ENCODE data around the gene OR4K2.
"Not testable (repeated sequence)": the region's sequence is repeated elsewhere in the genome, so short reads cannot be mapped to it uniquely, and the experiment has no call there.

OR4K2 gene

GRCh38 chr14:19874842-19875241 lies at the start of gene OR4K2:
Gene OR4K2, plus strand, starts transcription at chr14:19875142. Its CDS starts 1,126 bp downstream, at chr14:19876268.
- DNase-seq: no peak

GRCh38 chr14:19827626-19828244 lies 47.2 kb upstream of the OR4K2 start:
- not testable (repeated sequence) for DNase-seq

GRCh38 chr14:19828314-19828713 lies 46.6 kb upstream of the OR4K2 start:
- no peak for DNase-seq

GRCh38 chr14:19834203-19834848 lies 40.6 kb upstream of the OR4K2 start:
- DNase-seq: not testable (repeated sequence)

- DNase-seq: no peak
Observed at GRCh38 chr14:19838433-19838832, 36.5 kb upstream of the OR4K2 start.

- DNase-seq: no peak
Observed at GRCh38 chr14:19851365-19851764, 23.6 kb upstream of the OR4K2 start.

- DNase-seq: not testable (repeated sequence)
Observed at GRCh38 chr14:19866061-19866669, 8.8 kb upstream of the OR4K2 start.

- DNase-seq: no peak
Observed at GRCh38 chr14:19873178-19873577, 1.8 kb upstream of the OR4K2 start.

- no peak for DNase-seq
Observed at GRCh38 chr14:19878029-19878642, 3.2 kb downstream of the OR4K2 start.

- no peak for DNase-seq
Observed at GRCh38 chr14:19895282-19895681, 20.3 kb downstream of the OR4K2 start.

- DNase-seq: no peak
Observed at GRCh38 chr14:19900999-19901398, 26.1 kb downstream of the OR4K2 start.

GRCh38 chr14:19902409-19902808 lies 27.5 kb downstream of the OR4K2 start:
- DNase-seq: no peak

GRCh38 chr14:19906665-19907064 lies 31.7 kb downstream of the OR4K2 start:
- DNase-seq: no peak

- no peak for DNase-seq
Observed at GRCh38 chr14:19911114-19911513, 36.2 kb downstream of the OR4K2 start.

- no peak for DNase-seq
Observed at GRCh38 chr14:19917243-19917642, 42.3 kb downstream of the OR4K2 start.

GRCh38 chr14:19917955-19918518 lies 43.1 kb downstream of the OR4K2 start:
- DNase-seq: no peak

GRCh38 chr14:19918553-19919264 lies 43.8 kb downstream of the OR4K2 start:
- no peak for DNase-seq

GRCh38 chr14:19920021-19920657 lies 45.2 kb downstream of the OR4K2 start, which contains the start of gene OR4K5:
Gene OR4K5, plus strand, starts transcription at chr14:19920607. Its CDS starts 0 bp downstream, at chr14:19920607.
- no peak for DNase-seq

- DNase-seq: no peak
Observed at GRCh38 chr14:19930617-19931016, 55.7 kb downstream of the OR4K2 start, which contains the start of gene OR4K1. Gene OR4K1, plus strand, starts transcription at chr14:19930917. Its CDS starts 4,750 bp downstream, at chr14:19935667.
